GM12872 (cell line): ENCODE measurements around the gene MSMO1.

Experiments used
- TF ChIP-seq, protein P1 (sequence below): IDR thresholded peaks from 3 replicates; pipeline ENCODE4 v1.5.1; 2011; ENCODE audit warnings: low read depth, mild to moderate bottlenecking, low read length, moderate library complexity; ENCODE audit not compliant: insufficient read depth

MSMO1 gene

DNA sequence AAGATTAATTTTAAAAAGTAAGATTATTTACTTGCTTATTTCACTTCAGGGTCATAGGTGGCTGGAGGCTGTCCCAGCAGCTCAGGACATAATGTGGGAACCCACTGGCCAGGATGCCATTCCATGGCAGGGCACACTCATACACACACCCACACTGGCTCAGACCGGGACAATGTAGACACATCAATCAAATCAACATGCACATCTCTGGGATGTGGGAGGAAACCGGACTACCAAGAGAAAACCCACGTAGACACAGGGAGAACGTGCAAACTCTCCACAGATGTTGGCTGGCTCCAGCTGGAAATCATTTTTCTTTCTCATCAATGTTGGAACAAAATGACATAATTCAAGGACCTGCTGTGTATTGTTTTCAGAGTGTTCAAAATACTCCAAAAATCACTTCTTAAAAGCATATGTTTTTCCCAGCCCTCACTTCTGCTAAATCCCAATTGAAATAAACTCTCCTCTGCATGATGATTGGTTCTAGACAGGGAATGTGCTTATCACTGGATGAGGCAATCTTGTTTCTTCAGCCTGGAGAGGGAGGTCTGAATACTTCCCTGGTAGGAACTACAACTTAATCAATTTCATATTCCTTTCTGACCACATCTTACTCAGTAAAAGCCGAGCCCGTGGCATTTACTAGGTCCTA is 32.7 kb downstream of the MSMO1 start:
- TF ChIP-seq, protein P1, sequence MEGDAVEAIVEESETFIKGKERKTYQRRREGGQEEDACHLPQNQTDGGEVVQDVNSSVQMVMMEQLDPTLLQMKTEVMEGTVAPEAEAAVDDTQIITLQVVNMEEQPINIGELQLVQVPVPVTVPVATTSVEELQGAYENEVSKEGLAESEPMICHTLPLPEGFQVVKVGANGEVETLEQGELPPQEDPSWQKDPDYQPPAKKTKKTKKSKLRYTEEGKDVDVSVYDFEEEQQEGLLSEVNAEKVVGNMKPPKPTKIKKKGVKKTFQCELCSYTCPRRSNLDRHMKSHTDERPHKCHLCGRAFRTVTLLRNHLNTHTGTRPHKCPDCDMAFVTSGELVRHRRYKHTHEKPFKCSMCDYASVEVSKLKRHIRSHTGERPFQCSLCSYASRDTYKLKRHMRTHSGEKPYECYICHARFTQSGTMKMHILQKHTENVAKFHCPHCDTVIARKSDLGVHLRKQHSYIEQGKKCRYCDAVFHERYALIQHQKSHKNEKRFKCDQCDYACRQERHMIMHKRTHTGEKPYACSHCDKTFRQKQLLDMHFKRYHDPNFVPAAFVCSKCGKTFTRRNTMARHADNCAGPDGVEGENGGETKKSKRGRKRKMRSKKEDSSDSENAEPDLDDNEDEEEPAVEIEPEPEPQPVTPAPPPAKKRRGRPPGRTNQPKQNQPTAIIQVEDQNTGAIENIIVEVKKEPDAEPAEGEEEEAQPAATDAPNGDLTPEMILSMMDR, result no peak

DNA sequence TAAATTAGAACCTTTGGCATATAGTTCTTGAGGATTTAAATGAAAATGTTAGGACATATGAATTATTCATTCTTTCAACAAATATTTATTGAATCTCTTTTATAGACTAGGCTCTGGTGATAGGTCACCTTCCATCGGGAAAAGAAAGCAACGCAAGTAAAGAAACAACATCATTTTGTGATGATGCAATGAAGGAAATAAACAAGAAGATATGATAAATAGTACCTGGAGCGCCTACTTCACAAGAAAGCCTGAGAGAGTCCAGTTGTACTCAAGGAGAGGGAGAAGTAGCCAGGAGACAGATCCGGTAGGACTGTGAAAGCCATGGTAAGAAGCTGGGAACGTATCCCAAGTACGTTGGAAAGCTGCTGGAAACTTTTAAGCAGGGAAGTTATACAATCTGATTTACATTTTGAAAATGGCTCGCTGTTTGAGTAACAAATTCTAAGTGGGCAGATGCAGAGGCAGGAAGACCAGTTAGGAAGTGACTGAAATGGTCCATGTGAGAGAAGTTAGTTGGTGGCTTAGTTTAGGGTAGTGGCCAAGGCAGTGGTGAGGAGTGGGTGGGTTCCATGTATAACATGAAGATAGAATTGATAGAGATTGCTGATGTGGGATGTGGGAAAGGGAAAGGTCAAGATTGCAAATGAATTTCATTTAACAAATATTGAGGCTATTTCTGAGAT is 33.7 kb downstream of the MSMO1 start:
- TF ChIP-seq, protein P1, result no peak

DNA sequence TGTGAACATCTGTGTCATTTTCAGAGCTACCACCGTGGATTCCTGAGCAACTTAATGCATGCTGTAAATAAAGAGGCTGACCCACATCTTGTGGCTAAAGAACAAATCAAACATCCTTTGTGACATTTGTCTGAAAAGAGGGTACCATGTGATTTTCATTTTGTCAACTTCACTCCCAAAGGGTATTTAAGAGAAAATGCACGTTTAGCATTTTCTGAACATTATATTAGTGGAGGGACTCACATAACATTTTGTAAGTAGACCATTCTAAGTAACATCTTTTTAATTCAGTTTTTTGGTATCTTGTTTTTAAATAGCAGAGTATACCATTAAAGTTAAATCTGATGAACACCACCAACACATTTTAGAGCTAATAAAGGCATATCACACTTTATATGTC is 34.3 kb downstream of the MSMO1 start:
- TF ChIP-seq, protein P1, result no peak

DNA sequence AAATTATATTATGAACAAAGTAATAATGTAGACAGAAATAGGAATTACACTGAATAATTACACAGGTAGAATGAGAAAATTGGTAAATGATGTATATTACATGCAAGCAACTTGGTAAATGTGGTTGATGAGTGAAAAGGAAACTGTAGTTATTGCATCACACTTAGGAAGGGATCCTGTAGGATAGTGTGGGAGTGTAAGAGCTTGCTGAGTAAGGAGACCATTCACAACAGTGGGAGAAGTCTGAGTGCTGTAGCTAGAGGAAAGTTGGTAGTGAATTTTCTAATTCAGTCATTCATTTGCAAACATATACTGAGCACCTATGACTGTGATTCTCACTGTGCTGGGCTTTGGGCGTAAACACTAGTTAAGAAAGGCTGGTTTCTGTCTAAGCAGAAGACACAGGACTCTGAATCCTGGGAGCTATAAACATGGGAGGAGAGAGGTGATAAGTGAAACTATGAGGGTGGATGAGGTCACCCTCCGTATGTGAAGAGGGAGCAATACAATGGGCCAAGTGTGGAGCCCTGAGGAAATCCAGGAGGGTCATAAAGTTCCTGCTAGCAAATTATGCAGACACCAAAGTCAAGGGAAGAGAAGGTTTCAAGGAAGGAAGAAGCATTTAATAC is 37.1 kb downstream of the MSMO1 start:
- TF ChIP-seq, protein P1, result no peak

DNA sequence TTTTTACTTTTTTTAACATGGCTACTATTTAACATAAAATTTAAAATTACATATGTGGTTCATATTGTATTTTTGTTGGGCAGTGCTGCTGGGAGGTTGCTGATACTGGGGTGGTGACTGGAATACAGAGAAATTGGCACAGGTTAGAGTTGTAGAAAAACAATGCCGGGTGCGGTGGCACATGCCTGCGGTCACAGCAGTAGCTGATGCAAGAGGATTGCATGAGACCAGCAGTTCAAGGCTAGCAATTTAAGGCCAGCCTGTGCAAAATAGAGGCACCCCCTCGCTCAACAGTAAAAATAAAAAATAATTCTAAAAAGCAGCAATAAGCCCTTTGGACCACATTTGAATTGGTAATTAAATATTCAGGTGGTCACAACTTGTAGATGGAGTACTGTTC is 39.6 kb downstream of the MSMO1 start:
- TF ChIP-seq, protein P1, result no peak

DNA sequence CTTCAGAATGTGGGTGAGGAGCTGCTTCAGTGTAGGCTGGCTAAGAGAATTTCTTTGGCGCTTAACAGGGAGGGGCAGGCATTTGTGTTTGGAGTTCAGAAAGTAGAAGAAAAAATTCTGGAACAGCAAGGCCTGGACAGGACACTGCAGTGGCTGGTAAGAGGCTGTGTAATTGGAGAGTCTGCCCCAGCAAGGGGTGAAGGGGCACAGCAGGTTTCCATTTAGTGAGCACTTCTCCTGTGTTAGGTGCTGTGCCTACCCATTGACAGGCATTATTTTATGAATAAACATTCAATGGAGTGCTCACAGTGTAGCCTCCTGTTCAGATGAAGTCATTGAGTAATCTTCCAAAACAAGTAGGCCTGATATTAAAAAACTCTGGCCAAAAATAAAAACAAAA is 40.6 kb downstream of the MSMO1 start:
- TF ChIP-seq, protein P1, result no peak

DNA sequence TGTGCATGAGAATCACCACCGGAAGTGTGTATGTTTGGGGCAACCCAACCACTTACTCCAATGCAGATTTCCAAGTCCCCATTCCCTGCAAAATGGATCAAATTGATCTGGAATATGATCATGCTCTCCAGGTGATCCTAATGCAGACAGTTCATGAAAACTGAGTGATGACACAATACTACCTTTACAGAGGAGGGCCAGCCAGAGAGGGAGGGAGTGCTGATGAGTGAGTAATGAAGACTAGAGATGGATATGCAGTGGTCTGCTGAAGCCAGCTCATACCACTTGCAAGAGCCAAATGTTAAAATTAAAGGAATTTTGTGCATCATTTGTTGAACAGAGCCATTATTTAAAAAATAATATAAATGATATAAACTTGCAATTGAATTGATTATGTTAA is 41.1 kb downstream of the MSMO1 start:
- TF ChIP-seq, protein P1, result no peak
